Calu3 (cell line): Measurements from ENCODE around the gene PUS10. TPM values are rescaled to one million over a fixed set of nuclear protein-coding genes. Genes with fewer than 3 reads are reported as not detected.

ENCODE experiments used
- Bru-seq: library from RNA; stranded (reverse); fragments of 400-500 nt; gene quantifications from one replicate; lab custom pipeline; 2021; lab: Mats Ljungman, UMichigan
- BruChase-seq, 2 experiments: library from RNA; stranded (reverse); fragments of 400-500 nt; gene quantifications; one replicate each; lab custom pipeline; 2021; lab: Mats Ljungman, UMichigan
- BruUV-seq: library from RNA; stranded (reverse); fragments of 400-500 nt; replicated peaks from 2 replicates; lab custom pipeline; 2021; lab: Mats Ljungman, UMichigan
- CTCF ChIA-PET: fragments of 300-600 bp; sonication (Branson Sonifier 250); formaldehyde crosslinking; loops from one replicate; lab custom pipeline; 2022; ENCODE audit warnings: antibody characterized with exemption; lab: Charles Lee
- DNase-seq: peaks from one replicate; pipeline ENCODE4 v3.0.0; 2022
- H3K27ac Mint-ChIP-seq: one replicate; pipeline ENCODE4 v1.8.0; 2022; ENCODE audit warnings: mixed read lengths; ENCODE audit not compliant: unreplicated experiment
- H3K27me3 Mint-ChIP-seq: one replicate; pipeline ENCODE4 v1.8.0; 2022; ENCODE audit warnings: mixed read lengths; ENCODE audit not compliant: unreplicated experiment
- H3K36me3 Mint-ChIP-seq: one replicate; pipeline ENCODE4 v1.8.0; 2022; ENCODE audit warnings: mild to moderate bottlenecking, moderate library complexity, mixed read lengths; ENCODE audit not compliant: insufficient read depth, unreplicated experiment
- H3K4me1 Mint-ChIP-seq: one replicate; pipeline ENCODE4 v1.8.0; 2022; ENCODE audit warnings: mild to moderate bottlenecking, low read depth, mixed read lengths; ENCODE audit not compliant: unreplicated experiment
- H3K4me3 Mint-ChIP-seq: one replicate; pipeline ENCODE4 v1.8.0; 2022; ENCODE audit warnings: mild to moderate bottlenecking, low read depth, moderate library complexity, mixed read lengths; ENCODE audit not compliant: unreplicated experiment
- H3K9me3 Mint-ChIP-seq: one replicate; pipeline ENCODE4 v1.8.0; 2022; ENCODE audit warnings: low read depth, mixed read lengths; ENCODE audit not compliant: unreplicated experiment
- intact Hi-C: fragments of 100-400 bp; cut with micrococcal nuclease; formaldehyde crosslinking; loops from one replicate; pipeline ENCODE4 v1.10.0; 2022; ENCODE audit not compliant: unreplicated experiment
- long read RNA-seq: library from polyadenylated mRNA; stranded (forward); transcript quantifications from one replicate; pipeline ENCODE4 v2.0.0, GENCODE V29; 2022
- total RNA-seq: library from RNA; stranded (reverse); gene quantifications from 2 replicates; pipeline ENCODE4 v1.2.3, GENCODE V29; 2022
- TF ChIP-seq, protein P1 (sequence below): fragments of 200-600 bp; IDR thresholded peaks from one replicate; pipeline ENCODE4 v1.8.0; 2022; ENCODE audit warnings: antibody characterized with exemption; ENCODE audit not compliant: unreplicated experiment

Gene PUS10, protein sequence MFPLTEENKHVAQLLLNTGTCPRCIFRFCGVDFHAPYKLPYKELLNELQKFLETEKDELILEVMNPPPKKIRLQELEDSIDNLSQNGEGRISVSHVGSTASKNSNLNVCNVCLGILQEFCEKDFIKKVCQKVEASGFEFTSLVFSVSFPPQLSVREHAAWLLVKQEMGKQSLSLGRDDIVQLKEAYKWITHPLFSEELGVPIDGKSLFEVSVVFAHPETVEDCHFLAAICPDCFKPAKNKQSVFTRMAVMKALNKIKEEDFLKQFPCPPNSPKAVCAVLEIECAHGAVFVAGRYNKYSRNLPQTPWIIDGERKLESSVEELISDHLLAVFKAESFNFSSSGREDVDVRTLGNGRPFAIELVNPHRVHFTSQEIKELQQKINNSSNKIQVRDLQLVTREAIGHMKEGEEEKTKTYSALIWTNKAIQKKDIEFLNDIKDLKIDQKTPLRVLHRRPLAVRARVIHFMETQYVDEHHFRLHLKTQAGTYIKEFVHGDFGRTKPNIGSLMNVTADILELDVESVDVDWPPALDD
- total RNA-seq (7.2 and 8.0 TPM in 2 replicates), Bru-seq, nascent RNA (percentile 57 among the genes with signal in this experiment), BruChase-seq, experiment 1, labeled RNA remaining after a 6-hour chase (percentile 56 among the genes with signal in this experiment), BruChase-seq, experiment 2, labeled RNA remaining after a 2-hour chase (percentile 68 among the genes with signal in this experiment)
- long read RNA-seq, partial matches to known transcripts, result 0 of 6 reads
- long read RNA-seq, other reads (novel, unspliced or antisense), result 6 of 6 reads

DNA sequence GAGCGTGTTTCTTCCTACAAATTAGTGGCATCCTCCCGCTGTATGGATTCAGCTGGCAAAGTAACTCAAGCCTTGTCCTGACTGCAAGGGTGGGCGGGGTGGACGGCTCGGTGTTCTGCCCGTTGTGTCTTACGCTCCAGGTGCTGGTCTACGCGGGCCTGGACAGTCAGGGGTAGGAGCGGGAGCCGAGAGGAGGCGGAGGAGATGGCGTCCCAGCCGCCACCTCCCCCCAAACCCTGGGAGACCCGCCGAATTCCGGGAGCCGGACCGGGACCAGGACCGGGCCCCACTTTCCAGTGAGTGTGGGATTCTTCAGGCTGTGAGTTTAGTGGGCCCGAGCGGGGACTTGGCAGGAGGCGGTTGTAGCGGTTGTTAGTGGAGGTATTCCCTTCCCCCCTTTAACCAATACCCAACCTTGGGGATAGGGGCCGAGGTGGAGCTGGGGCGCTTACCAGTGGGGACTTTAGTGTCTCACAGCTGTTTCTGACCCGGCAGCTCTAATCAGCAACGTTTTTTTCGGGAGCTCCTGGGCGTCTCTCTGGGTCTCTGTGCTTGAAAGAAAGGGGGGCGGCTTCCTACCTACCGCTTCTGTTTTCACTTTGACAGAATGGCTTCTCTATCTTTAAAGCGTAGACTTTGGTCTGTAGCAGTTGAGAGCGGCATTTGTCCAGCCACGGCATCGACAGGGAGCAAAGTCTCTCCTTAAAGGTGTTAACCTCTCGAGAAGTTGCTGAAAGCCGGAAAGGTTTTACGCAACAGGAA is at the start of gene PUS10, which contains the start of gene PEX13:
Gene PUS10 (minus strand): TSS at position 700 of the 762 bp plus-strand sequence. CDS start 6,365 bp downstream, outside the sequence.
Gene PEX13 (plus strand): TSS at position 165 of the 762 bp plus-strand sequence. CDS start 40 bp downstream, at position 205.
- intact Hi-C loops, result loop anchor here (5.0 kb wide), 1 partner anchor 135 kb away; the partner anchor contains the start of gene REL
- Mint-ChIP-seq H3K36me3 (peaks cover 59% of the 10 kb centered on the region), H3K27me3 (no peaks in the 10 kb centered on the region), H3K4me1 (peaks cover 18% of the 10 kb centered on the region), H3K4me3 (peak within 1 kb of the TSS; percentile 86), H3K9me3 (peaks cover 5% of the 10 kb centered on the region), H3K27ac (peak within 1 kb of the TSS; percentile 93)
- CTCF ChIA-PET, result interaction anchor here (0.7 to 0.8 kb wide), 2 partner anchors 19 to 343 kb away, joined by 3 read pairs; no protein-coding TSS in a partner anchor
- DNase-seq, result peak; percentile 79
- TF ChIP-seq, protein P1, sequence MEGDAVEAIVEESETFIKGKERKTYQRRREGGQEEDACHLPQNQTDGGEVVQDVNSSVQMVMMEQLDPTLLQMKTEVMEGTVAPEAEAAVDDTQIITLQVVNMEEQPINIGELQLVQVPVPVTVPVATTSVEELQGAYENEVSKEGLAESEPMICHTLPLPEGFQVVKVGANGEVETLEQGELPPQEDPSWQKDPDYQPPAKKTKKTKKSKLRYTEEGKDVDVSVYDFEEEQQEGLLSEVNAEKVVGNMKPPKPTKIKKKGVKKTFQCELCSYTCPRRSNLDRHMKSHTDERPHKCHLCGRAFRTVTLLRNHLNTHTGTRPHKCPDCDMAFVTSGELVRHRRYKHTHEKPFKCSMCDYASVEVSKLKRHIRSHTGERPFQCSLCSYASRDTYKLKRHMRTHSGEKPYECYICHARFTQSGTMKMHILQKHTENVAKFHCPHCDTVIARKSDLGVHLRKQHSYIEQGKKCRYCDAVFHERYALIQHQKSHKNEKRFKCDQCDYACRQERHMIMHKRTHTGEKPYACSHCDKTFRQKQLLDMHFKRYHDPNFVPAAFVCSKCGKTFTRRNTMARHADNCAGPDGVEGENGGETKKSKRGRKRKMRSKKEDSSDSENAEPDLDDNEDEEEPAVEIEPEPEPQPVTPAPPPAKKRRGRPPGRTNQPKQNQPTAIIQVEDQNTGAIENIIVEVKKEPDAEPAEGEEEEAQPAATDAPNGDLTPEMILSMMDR, result no peak
- BruUV-seq, result no TSS peak

DNA sequence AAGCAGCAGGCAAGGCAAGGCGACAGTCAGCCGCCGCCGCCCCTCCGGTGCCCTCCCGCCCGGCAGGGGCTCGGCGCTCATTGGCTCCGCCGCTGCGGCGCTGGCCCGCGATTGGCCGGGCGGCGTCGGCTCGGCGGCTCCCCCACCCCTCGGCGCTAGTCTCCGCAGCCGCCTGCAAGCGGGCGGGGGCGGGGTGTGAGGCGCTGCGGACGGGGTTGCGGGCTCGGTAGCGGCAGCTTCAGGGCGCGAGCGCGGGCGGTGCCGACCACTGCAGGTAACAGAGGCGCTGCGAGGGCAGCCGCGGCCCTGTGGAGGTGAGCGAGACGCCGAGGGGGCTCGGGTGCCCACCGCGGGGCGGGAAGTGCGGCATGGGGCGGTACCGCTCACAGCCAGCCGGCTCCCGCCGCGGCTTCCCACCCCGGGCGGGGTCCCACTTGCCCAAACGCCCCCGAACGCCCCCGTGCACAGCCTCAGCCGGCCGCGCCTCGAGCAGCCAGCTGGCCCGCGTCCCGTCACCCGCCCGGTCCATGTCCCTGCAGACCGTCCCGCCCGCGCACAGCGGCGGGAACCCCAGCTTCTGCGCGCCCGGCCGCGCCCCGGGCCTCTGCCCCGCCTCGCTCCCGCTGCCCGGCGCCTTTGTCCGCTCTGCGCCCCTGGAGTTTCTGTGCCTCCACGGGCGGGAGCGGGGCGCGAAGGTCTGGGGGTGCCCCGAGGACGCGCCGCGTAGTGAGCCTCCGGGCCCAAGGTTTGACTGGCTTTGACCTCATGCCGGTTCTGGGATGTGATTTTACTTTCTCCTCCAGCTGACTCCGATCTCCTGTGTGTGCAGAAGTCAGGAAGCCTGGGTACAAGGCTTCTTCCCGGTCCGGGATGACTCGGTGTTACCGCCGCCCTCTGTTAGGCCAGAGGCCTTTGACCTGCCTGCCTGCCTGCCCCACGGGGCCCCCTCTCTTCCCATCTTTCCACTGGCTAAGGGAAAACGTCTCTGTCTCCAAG is 48.0 kb upstream of the PUS10 start, which contains the start of gene SANBR:
Gene SANBR (plus strand): TSS at position 158 of the 996 bp plus-strand sequence. CDS start 4,480 bp downstream, outside the sequence.
- CTCF ChIA-PET, result interaction anchor here (0.5 kb wide), 1 partner anchor 106 kb away, joined by 3 read pairs; no protein-coding TSS in a partner anchor
- H3K27ac Mint-ChIP-seq, result peak within 1 kb of the TSS; percentile 60
- no peaks in the 10 kb centered on the region for H3K27me3 Mint-ChIP-seq
- peaks cover 8% of the 10 kb centered on the region for H3K36me3 Mint-ChIP-seq
- no TSS peak for BruUV-seq
- intact Hi-C loops, result loop anchor here (2.0 kb wide), 1 partner anchor 45 kb away; no protein-coding TSS in a partner anchor
- DNase-seq, result peak; percentile 91
- TF ChIP-seq, protein P1, result no peak
- peaks cover 8% of the 10 kb centered on the region for H3K4me1 Mint-ChIP-seq
- H3K4me3 Mint-ChIP-seq, result peak within 1 kb of the TSS; percentile 81
- no peaks in the 10 kb centered on the region for H3K9me3 Mint-ChIP-seq

DNA sequence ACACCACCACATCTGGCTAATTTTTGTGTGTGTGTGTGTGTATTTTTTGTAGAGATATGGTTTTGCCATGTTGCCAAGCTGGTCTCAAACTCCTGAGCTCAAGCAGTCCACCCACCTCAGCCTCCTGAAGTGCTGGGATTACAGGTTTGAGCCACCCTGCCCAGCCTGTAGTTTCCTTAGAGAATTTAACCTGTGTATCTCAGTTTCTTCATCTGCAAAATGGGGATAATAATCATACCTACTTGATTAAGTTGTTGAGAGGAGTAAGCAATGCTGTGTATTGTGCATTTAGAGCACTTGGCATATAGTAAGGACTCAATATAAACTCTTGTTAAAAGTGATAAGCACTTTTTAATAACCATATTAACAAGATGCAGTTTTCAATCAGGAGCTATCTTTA is 41.3 kb upstream of the PUS10 start:
- no TSS peak for BruUV-seq
- CTCF ChIA-PET, result no interaction called here
- Mint-ChIP-seq H3K4me3 (no peak overlapping the region), H3K9me3 (no peaks in the 10 kb centered on the region), H3K4me1 (no peaks in the 10 kb centered on the region), H3K27ac (no peak overlapping the region), H3K27me3 (no peaks in the 10 kb centered on the region), H3K36me3 (peaks cover 5% of the 10 kb centered on the region)
- DNase-seq, result no peak
- TF ChIP-seq, protein P1, result no peak
- intact Hi-C loops, result no loop called here
